HepG2 (cell line): ENCODE data around the gene ACVR1B. TPM values are rescaled to one million over a fixed set of nuclear protein-coding genes. Genes with fewer than 3 reads are reported as not detected.

Experiments
- ATAC-seq: fragments of 200-7000 bp; cut with Tn5 transposase; 3 replicates; pipeline ENCODE4 v1.9.1; 2020; ENCODE audit warnings: mild to moderate bottlenecking, moderate library complexity
- BruUV-seq: library from RNA; stranded (reverse); fragments of 400-500 nt; replicated peaks from 2 replicates; lab custom pipeline; 2021; lab: Mats Ljungman, UMichigan
- CTCF ChIA-PET: fragments of 300-600 bp; formaldehyde crosslinking; extraction: SDS; loops from one replicate; lab custom pipeline; 2021; ENCODE audit warnings: low total read pairs, inconsistent platforms, low intra/inter-chr PET ratio; lab: Yijun Ruan, JAX
- POLR2A ChIA-PET: fragments of 350-600 bp; sonication (Branson Sonifier 250); formaldehyde crosslinking; loops from one replicate; lab custom pipeline; 2020; ENCODE audit warnings: antibody characterized with exemption, inconsistent platforms; lab: Yijun Ruan, JAX
- DNase-seq: peaks from one replicate; pipeline ENCODE4 v3.0.0-alpha.2; 2015; ENCODE audit warnings: low spot score
- FAIRE-seq: peaks from 3 replicates; lab custom pipeline; 2011; peaks lifted over from hg19 to GRCh38; lab: Jason Lieb, UNC
- H2AFZ ChIP-seq: one replicate; pipeline ENCODE4 v1.6.1; 2011; ENCODE audit warnings: low read length, inconsistent platforms
- H3K27ac ChIP-seq: fragments of 300-600 bp; 3 replicates; pipeline ENCODE4 v1.8.0; 2011; ENCODE audit warnings: mixed run types, mild to moderate bottlenecking, mixed read lengths, low read length, inconsistent platforms; ENCODE audit not compliant: insufficient read depth; ENCODE audit errors: extremely low read length
- H3K27me3 ChIP-seq, 2 experiments: fragments of 200-600 bp in 1 of 2; 2 replicates in 1 of 2; 3 replicates in 1 of 2; pipeline versions ENCODE4 v1.6.0 to v1.8.0; 2011; ENCODE audit warnings: low read length in 2 of 2, mild to moderate bottlenecking in 2 of 2, moderate library complexity in 2 of 2, inconsistent platforms in 1 of 2; ENCODE audit not compliant: insufficient read depth in 2 of 2, control insufficient read depth in 1 of 2
- H3K36me3 ChIP-seq, 2 experiments: fragments of 200-600 bp in 1 of 2; replicated peaks in 1 of 2; 2 replicates in 1 of 2; 3 replicates in 1 of 2; pipeline versions ENCODE4 v1.5.1 to v1.8.0; 2011; ENCODE audit warnings: low read length in 2 of 2, inconsistent platforms in 1 of 2; ENCODE audit not compliant: insufficient read depth in 2 of 2, control insufficient read depth in 1 of 2
- H3K4me1 ChIP-seq: 2 replicates; pipeline ENCODE4 v1.5.1; 2012; ENCODE audit warnings: low read length, inconsistent platforms; ENCODE audit not compliant: insufficient read depth
- H3K4me2 ChIP-seq: 2 replicates; pipeline ENCODE4 v1.6.0; 2011; ENCODE audit warnings: low read depth, low read length, inconsistent platforms
- H3K4me3 ChIP-seq, 3 experiments: fragments of 200-600 bp in 1 of 3; sonication (generic), shearing (Covaris generic) in 1 of 3; replicated peaks in 1 of 3; 2 replicates each; pipeline ENCODE4 v1.5.1; 2011 to 2016; ENCODE audit warnings: low read length in 3 of 3, inconsistent platforms in 2 of 3, low read depth in 2 of 3, mild to moderate bottlenecking in 2 of 3, control low read depth in 1 of 3, mixed read lengths in 1 of 3; ENCODE audit not compliant: insufficient read depth in 1 of 3
- H3K79me2 ChIP-seq: one replicate; pipeline ENCODE4 v1.6.1; 2011; ENCODE audit warnings: low read length, inconsistent platforms; ENCODE audit not compliant: insufficient read depth
- H3K9ac ChIP-seq: 2 replicates; pipeline ENCODE4 v1.6.0; 2011; ENCODE audit warnings: mild to moderate bottlenecking, low read depth, low read length, inconsistent platforms; ENCODE audit not compliant: insufficient read depth
- H3K9me3 ChIP-seq: 2 replicates; pipeline ENCODE4 v1.5.1; 2012; ENCODE audit warnings: mild to moderate bottlenecking, low read length
- H4K20me1 ChIP-seq: 2 replicates; pipeline ENCODE4 v1.6.0; 2011; ENCODE audit warnings: inconsistent platforms, mild to moderate bottlenecking, low read length, moderate library complexity; ENCODE audit not compliant: insufficient read depth
- ATF7 ChIP-seq, 2 experiments: fragments of 450-650 bp in 1 of 2; sonication (generic) in 1 of 2; formaldehyde crosslinking in 1 of 2; IDR thresholded peaks; 2 replicates each; pipeline versions ENCODE4 v1.4.0 to v1.6.1; 2016 to 2020; ENCODE audit warnings: antibody characterized with exemption in 1 of 2, mild to moderate bottlenecking in 1 of 2, missing genetic modification reagents in 1 of 2
- CHD2 ChIP-seq: IDR thresholded peaks from 2 replicates; pipeline ENCODE4 v1.6.1; 2011; ENCODE audit warnings: low read depth, low read length, improper control_type of control experiment
- HOXA3 ChIP-seq: sonication (generic); formaldehyde crosslinking; IDR thresholded peaks from 2 replicates; pipeline ENCODE4 v1.5.0; 2020; ENCODE audit warnings: missing genetic modification reagents
- IKZF1 ChIP-seq: fragments of 450-650 bp; IDR thresholded peaks from 2 replicates; pipeline ENCODE4 v1.7.1; 2016
- MEF2D ChIP-seq: sonication (generic); formaldehyde crosslinking; IDR thresholded peaks from 2 replicates; pipeline ENCODE4 v1.5.1; 2020; ENCODE audit warnings: mild to moderate bottlenecking, missing genetic modification reagents
- MTA1 ChIP-seq: sonication (generic); formaldehyde crosslinking; IDR thresholded peaks from 2 replicates; pipeline ENCODE4 v1.4.0; 2020; ENCODE audit warnings: missing genetic modification reagents, mild to moderate bottlenecking, borderline replicate concordance
- YEATS4 ChIP-seq: sonication (generic); formaldehyde crosslinking; IDR thresholded peaks from 2 replicates; pipeline ENCODE4 v1.4.0; 2020; ENCODE audit warnings: missing genetic modification reagents, borderline replicate concordance
- ZNF205 ChIP-seq: IDR thresholded peaks from 2 replicates; pipeline ENCODE4 v1.6.1; 2018; ENCODE audit warnings: missing biosample characterization, missing genetic modification reagents
- ZNF337 ChIP-seq: sonication (generic); formaldehyde crosslinking; IDR thresholded peaks from 2 replicates; pipeline ENCODE4 v1.5.1; 2020; ENCODE audit warnings: missing genetic modification reagents, low read depth, mild to moderate bottlenecking, borderline replicate concordance
- ZNF577 ChIP-seq: sonication (generic); formaldehyde crosslinking; IDR thresholded peaks from 2 replicates; pipeline ENCODE4 v1.4.0; 2020; ENCODE audit warnings: mild to moderate bottlenecking, low read depth, missing genetic modification reagents, borderline replicate concordance
- WGBS: methylation state at CpG from one replicate; pipeline ENCODE4 v1.1.6; 2017; ENCODE audit warnings: low lambda C conversion rate; 5-methylcytosine and 5-hydroxymethylcytosine counted together
- in situ Hi-C: cut with HindIII; loops from 2 replicates; pipeline ENCODE4 v1.10.0; 2017; ENCODE audit warnings: low pct_unique_long_range_greater_than_20kb; ENCODE audit not compliant: extremely low pct_ligation_motif_present
- intact Hi-C: fragments of 100-400 bp; cut with micrococcal nuclease; formaldehyde crosslinking; loops from one replicate; pipeline ENCODE4 v1.10.0; 2022; ENCODE audit not compliant: unreplicated experiment
- polyA plus RNA-seq, 8 experiments: library from polyadenylated mRNA; depleted of rRNA in 3 of 8; stranded (reverse) in 7 of 8; unstranded in 1 of 8; fragments of >200 nt; fragmentation: Illumina TruSeq in 4 of 8; extraction: Trizol in 4 of 8; gene quantifications; 2 replicates each; pipeline versions ENCODE4 v1.2.1 to v1.2.3, GENCODE V29; 2011 to 2016; ENCODE audit warnings: low read depth in 4 of 8, missing spikeins in 1 of 8, mixed read lengths in 1 of 8; ENCODE audit not compliant: insufficient read depth in 1 of 8
- total RNA-seq, 5 experiments: library from RNA; depleted of rRNA; stranded (reverse); fragments of >200 nt; fragmentation: Illumina TruSeq; extraction: Trizol; gene quantifications; 2 replicates each; pipeline ENCODE4 v1.2.3, GENCODE V29; 2016; ENCODE audit warnings: low read depth in 1 of 5
- TF ChIP-seq, protein P1 (sequence below): sonication (generic); formaldehyde crosslinking; IDR thresholded peaks from 2 replicates; pipeline ENCODE4 v1.9.0; 2021; ENCODE audit warnings: missing genetic modification reagents, borderline replicate concordance
- TF ChIP-seq, protein P2 (sequence below): sonication (generic); formaldehyde crosslinking; IDR thresholded peaks from 2 replicates; pipeline ENCODE4 v1.4.0; 2020; ENCODE audit warnings: mild to moderate bottlenecking, missing genetic modification reagents
- TF ChIP-seq, protein P3 (sequence below): sonication (generic); formaldehyde crosslinking; IDR thresholded peaks from 2 replicates; pipeline ENCODE4 v1.8.0; 2022; ENCODE audit warnings: mild to moderate bottlenecking, missing genetic modification reagents, moderate library complexity

ACVR1B gene
- total and polyA plus RNA-seq, 2 of the 13 experiments (the other 11 are each of a cell fraction or from before 2014, with no cell fraction given) = 8.9 to 12.1 TPM

DNA sequence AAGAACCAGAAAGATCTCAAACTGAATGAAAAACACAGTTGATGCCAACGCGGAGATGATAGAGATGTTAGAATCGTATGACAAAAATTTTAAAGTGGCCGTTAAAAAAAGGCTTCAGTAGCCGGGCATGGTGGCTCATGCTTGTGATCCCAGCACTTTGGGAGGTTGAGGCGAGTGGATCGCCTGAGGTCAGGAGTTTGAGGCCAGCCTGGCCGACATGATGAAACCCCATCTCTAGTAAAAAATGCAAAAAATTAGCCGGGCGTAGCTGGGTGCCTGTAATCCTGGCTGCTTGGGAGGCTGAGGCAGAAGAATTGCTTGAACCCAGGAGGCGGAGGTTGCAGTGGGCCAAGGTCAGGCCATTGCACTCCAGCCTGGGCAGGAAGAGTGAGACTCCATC lies 49.6 kb upstream of the ACVR1B start:
- POLR2A ChIA-PET = no interaction called here
- no peak overlapping the region for H3K27ac ChIP-seq
- 63% methylated on average over 11 of the region's 11 CpGs for WGBS
- no peak for TF ChIP-seq CHD2
- H3K4me2 ChIP-seq = no peak overlapping the region
- ATAC-seq (no peak), FAIRE-seq (no peak), DNase-seq (no peak)
- no peaks in the 10 kb centered on the region for H3K79me2 ChIP-seq
- H4K20me1 ChIP-seq = no peaks in the 10 kb centered on the region
- H3K9me3 ChIP-seq = no peaks in the 10 kb centered on the region
- no peaks in the 10 kb centered on the region for H3K36me3 ChIP-seq
- in situ Hi-C loops = no loop called here
- no peaks in the 10 kb centered on the region for H3K4me1 ChIP-seq
- no peak overlapping the region for H3K4me3 ChIP-seq
- H3K9ac ChIP-seq = no peak overlapping the region
- intact Hi-C loops = no loop called here
- BruUV-seq = no TSS peak
- no peak overlapping the region for H2AFZ ChIP-seq
- CTCF ChIA-PET = no interaction called here
- peaks cover 0 to 32% of the 10 kb centered on the region in 2 experiments; a peak in 4 of 5 replicates for H3K27me3 ChIP-seq

DNA sequence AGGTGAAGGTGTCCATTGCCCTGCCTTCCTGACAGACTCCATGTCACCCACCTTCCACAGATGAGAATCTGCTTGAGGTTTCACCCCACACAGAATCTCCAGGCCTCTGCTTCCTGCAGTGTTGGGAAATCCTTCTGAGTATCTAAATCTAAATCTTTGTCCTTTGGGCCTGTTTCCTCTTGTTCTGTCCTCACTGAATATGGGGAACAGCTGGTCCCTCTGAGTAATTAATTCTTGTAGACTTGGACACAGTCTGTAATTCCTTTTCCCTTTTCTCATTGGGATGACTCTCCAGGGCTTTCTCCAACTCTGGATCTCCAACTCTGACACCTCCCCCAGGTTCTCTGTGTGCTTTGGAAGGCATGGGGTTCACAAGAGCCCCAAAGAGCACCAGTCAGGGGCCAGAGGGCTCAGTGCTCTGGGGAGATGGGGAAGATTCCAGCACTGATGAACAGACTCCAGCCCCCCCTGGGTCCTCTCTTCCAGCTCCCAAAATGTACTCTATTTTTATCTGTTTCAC lies 46.5 kb upstream of the ACVR1B start:
- H3K79me2 ChIP-seq = no peaks in the 10 kb centered on the region
- intact Hi-C loops (no loop called here), in situ Hi-C loops (no loop called here)
- H2AFZ ChIP-seq = no peak overlapping the region
- H3K27me3 ChIP-seq = peaks cover 2 to 37% of the 10 kb centered on the region in 2 experiments; a peak in 4 of 5 replicates
- POLR2A ChIA-PET = no interaction called here
- H3K27ac ChIP-seq = no peak overlapping the region
- no peak for ATAC-seq
- CTCF ChIA-PET = no interaction called here
- no peak overlapping the region for H3K4me2 ChIP-seq
- no peak for DNase-seq
- no peak overlapping the region for H3K4me3 ChIP-seq
- no peak for FAIRE-seq
- no TSS peak for BruUV-seq
- H3K36me3 ChIP-seq = no peaks in the 10 kb centered on the region
- H4K20me1 ChIP-seq = no peaks in the 10 kb centered on the region
- H3K4me1 ChIP-seq = no peaks in the 10 kb centered on the region
- no peaks in the 10 kb centered on the region for H3K9me3 ChIP-seq
- no peak overlapping the region for H3K9ac ChIP-seq
- TF ChIP-seq, protein P1, sequence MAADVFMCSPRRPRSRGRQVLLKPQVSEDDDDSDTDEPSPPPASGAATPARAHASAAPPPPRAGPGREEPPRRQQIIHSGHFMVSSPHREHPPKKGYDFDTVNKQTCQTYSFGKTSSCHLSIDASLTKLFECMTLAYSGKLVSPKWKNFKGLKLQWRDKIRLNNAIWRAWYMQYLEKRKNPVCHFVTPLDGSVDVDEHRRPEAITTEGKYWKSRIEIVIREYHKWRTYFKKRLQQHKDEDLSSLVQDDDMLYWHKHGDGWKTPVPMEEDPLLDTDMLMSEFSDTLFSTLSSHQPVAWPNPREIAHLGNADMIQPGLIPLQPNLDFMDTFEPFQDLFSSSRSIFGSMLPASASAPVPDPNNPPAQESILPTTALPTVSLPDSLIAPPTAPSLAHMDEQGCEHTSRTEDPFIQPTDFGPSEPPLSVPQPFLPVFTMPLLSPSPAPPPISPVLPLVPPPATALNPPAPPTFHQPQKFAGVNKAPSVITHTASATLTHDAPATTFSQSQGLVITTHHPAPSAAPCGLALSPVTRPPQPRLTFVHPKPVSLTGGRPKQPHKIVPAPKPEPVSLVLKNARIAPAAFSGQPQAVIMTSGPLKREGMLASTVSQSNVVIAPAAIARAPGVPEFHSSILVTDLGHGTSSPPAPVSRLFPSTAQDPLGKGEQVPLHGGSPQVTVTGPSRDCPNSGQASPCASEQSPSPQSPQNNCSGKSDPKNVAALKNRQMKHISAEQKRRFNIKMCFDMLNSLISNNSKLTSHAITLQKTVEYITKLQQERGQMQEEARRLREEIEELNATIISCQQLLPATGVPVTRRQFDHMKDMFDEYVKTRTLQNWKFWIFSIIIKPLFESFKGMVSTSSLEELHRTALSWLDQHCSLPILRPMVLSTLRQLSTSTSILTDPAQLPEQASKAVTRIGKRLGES = no peak
- TF ChIP-seq HOXA3 = no peak
- no peak for TF ChIP-seq MTA1
- TF ChIP-seq, protein P2, sequence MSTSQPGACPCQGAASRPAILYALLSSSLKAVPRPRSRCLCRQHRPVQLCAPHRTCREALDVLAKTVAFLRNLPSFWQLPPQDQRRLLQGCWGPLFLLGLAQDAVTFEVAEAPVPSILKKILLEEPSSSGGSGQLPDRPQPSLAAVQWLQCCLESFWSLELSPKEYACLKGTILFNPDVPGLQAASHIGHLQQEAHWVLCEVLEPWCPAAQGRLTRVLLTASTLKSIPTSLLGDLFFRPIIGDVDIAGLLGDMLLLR (CRISPR knock-in tag) = no peak
- TF ChIP-seq IKZF1 = no peak
- TF ChIP-seq MEF2D (CRISPR knock-in tag) = no peak
- TF ChIP-seq ZNF205 (CRISPR knock-in tag) = no peak
- TF ChIP-seq YEATS4 (CRISPR knock-in tag) = no peak
- TF ChIP-seq, protein P3, sequence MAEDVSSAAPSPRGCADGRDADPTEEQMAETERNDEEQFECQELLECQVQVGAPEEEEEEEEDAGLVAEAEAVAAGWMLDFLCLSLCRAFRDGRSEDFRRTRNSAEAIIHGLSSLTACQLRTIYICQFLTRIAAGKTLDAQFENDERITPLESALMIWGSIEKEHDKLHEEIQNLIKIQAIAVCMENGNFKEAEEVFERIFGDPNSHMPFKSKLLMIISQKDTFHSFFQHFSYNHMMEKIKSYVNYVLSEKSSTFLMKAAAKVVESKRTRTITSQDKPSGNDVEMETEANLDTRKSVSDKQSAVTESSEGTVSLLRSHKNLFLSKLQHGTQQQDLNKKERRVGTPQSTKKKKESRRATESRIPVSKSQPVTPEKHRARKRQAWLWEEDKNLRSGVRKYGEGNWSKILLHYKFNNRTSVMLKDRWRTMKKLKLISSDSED = no peak
- no peak for TF ChIP-seq ATF7 (IDR thresholded peaks at IDR 0.05)
- no peak for TF ChIP-seq ATF7 (CRISPR knock-in tag; IDR thresholded peaks at IDR 0.05)
- no peak for TF ChIP-seq ZNF577 (CRISPR knock-in tag)
- no peak for TF ChIP-seq ZNF337 (CRISPR knock-in tag)
